ENCODE data around the gene KCNG2. TPM values are rescaled to one million over a fixed set of nuclear protein-coding genes. Genes with fewer than 3 reads are reported as not detected.

KCNG2 gene
- total RNA-seq, 2 experiments from 2014 or later = not detected

DNA sequence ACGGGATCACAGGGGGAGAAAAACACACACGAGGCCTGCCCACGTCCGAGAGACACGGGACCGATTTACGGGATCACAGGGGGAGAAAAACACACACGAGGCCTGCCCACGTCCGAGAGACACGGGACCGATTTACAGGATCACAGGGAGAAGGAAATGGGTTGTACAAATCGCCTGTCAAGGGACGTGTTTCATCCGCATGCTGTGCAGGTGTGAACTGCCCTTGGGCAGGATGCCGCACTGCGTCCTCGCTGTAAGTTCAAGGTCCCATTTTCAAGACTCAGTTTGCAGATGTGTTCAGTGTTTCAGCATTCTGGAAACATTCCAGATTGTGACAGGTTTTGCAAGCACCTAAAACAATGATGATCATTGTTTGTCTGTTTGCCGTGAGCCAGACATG, 2.3 kb upstream of the KCNG2 start:
- intact Hi-C loops (cut with micrococcal nuclease) = no loop called here
- TF ChIP-seq, protein P1, sequence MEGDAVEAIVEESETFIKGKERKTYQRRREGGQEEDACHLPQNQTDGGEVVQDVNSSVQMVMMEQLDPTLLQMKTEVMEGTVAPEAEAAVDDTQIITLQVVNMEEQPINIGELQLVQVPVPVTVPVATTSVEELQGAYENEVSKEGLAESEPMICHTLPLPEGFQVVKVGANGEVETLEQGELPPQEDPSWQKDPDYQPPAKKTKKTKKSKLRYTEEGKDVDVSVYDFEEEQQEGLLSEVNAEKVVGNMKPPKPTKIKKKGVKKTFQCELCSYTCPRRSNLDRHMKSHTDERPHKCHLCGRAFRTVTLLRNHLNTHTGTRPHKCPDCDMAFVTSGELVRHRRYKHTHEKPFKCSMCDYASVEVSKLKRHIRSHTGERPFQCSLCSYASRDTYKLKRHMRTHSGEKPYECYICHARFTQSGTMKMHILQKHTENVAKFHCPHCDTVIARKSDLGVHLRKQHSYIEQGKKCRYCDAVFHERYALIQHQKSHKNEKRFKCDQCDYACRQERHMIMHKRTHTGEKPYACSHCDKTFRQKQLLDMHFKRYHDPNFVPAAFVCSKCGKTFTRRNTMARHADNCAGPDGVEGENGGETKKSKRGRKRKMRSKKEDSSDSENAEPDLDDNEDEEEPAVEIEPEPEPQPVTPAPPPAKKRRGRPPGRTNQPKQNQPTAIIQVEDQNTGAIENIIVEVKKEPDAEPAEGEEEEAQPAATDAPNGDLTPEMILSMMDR (IDR thresholded peaks at IDR 0.05) = no peak
- ATAC-seq = no peak
- Mint-ChIP-seq H3K9me3 (no peaks in the 10 kb centered on the region), H3K27ac (no peak overlapping the region), H3K27me3 (peaks cover 66% of the 10 kb centered on the region), H3K4me3 (no peak overlapping the region), H3K36me3 (ENCODE audit: low read depth) (no peaks in the 10 kb centered on the region), H3K4me1 (ENCODE audit: low read depth) (peaks cover 27% of the 10 kb centered on the region)
- no peak for DNase-seq
- POLR2A ChIA-PET = no interaction called here
- CTCF ChIA-PET = no interaction called here

DNA sequence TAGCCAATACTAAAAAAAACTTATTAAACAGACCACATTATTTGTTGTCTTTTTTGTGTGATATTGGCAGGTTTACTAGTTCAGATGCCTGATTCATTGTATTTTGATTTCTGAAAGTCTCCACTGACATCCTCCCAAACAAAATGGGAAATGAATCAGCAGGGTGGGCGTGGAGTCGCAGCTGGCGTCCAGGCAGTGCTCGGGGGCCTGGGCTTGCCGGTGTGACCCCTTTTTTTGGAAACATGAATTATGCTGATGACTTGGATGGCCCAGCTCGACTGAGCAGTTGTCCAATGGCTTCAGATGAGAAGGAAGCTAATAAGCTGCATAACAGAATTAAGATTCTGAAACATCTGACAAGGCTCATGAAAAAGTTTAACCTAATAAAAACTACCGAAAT, 1.7 kb upstream of the KCNG2 start:
- Mint-ChIP-seq H3K36me3 (ENCODE audit: low read depth) (no peaks in the 10 kb centered on the region), H3K9me3 (no peaks in the 10 kb centered on the region), H3K27ac (no peak overlapping the region), H3K4me3 (no peak overlapping the region), H3K4me1 (ENCODE audit: low read depth) (peaks cover 26% of the 10 kb centered on the region), H3K27me3 (peaks cover 64% of the 10 kb centered on the region)
- DNase-seq = no peak
- intact Hi-C loops (cut with micrococcal nuclease) = no loop called here
- no peak for ATAC-seq
- ChIA-PET CTCF (no interaction called here), POLR2A (no interaction called here)
- TF ChIP-seq, protein P1 (IDR thresholded peaks at IDR 0.05) = no peak

DNA sequence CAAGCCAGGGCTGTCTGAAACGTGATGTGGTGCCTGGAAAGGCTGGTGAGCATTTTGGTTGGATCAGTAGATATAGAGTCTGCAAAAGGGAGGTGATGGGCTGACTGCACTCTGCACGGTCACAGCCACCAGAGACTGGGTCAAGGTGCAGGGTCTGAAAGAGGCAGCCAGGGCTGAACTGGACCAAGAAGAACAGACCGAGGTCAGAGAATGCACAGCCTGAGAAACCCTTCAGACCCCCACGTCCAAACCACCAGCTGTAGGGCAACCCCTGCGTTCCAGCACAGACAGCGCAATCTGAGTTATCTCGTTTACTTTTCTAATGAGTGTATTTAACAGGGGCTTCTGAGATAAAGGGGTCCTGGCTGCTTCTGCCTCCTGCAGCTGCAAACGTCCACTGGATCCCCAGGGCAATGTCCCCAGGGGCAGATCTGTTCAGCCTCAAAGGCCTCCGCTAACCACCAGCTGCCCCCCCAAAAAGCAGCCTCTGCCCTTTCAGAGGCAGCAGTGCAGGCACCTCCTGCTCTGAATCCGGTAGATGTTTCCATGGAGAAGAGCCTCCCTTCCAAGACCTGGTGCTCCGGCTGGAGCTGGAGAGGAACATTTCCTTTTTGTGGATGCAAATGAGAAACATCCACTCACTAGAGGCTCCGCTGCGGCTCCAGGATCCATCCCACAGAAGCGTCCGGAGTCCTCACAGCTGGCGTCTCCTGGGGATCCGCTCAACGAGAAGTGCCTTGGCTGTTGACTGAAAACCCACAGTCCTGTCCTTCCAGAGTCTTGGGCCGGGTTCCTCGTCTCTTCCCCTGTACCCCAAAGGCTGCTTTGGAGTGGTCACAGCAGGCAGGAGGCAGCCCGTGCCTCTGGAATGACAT, 970 bp upstream of the KCNG2 start:
- Mint-ChIP-seq H3K27ac (no peak overlapping the region), H3K27me3 (peaks cover 56% of the 10 kb centered on the region), H3K9me3 (no peaks in the 10 kb centered on the region), H3K36me3 (ENCODE audit: low read depth) (no peaks in the 10 kb centered on the region), H3K4me3 (peak overlapping the region; percentile 49), H3K4me1 (ENCODE audit: low read depth) (peaks cover 19% of the 10 kb centered on the region)
- intact Hi-C loops (cut with micrococcal nuclease) = no loop called here
- CTCF ChIA-PET = no interaction called here
- POLR2A ChIA-PET = no interaction called here
- TF ChIP-seq, protein P1 (IDR thresholded peaks at IDR 0.05) = no peak
- ATAC-seq = no peak
- no peak for DNase-seq

DNA sequence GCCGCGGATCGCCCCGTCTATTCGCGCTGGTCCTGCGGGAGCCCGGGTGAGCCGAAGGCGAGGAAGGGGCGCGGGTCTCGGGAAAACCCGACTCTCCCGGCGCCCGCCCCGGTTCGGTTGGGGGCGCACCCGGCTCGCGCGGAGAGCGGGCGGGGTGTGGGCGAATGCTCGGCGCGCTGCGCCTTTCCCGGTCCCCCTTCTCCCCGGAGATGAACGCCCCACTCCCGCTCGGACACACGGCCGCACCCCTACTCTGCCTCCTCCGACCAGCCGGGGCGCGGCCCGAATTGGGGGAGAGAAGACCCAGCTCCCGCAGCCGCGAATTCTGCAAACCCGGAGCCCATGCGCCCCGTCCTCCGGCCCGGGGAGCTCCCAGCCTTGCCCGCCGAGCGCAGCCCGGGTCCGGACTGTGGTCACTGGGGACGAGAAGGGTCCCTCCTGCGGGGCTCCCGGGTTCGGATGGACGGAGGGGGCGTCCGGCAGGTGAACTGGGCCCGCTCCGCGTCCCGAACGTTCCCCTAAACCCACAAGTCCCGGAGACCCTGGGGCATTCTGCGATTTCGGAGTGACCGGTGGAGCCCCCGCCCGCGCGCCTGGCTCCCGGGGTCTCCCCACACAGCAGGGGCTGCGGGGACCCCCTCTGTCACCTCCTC, 734 bp downstream of the KCNG2 start:
- Mint-ChIP-seq H3K4me1 (ENCODE audit: low read depth) (peaks cover 11% of the 10 kb centered on the region), H3K4me3 (no peak overlapping the region), H3K9me3 (no peaks in the 10 kb centered on the region), H3K36me3 (ENCODE audit: low read depth) (no peaks in the 10 kb centered on the region), H3K27ac (no peak overlapping the region), H3K27me3 (peaks cover 43% of the 10 kb centered on the region)
- ChIA-PET CTCF (interaction anchor here (0.8 kb wide), 1 partner anchor 13 kb away, joined by 3 read pairs; no protein-coding TSS in a partner anchor), POLR2A (no interaction called here)
- DNase-seq (no peak), ATAC-seq (no peak)
- intact Hi-C loops (cut with micrococcal nuclease) = no loop called here
- TF ChIP-seq, protein P1 (IDR thresholded peaks at IDR 0.05) = no peak

DNA sequence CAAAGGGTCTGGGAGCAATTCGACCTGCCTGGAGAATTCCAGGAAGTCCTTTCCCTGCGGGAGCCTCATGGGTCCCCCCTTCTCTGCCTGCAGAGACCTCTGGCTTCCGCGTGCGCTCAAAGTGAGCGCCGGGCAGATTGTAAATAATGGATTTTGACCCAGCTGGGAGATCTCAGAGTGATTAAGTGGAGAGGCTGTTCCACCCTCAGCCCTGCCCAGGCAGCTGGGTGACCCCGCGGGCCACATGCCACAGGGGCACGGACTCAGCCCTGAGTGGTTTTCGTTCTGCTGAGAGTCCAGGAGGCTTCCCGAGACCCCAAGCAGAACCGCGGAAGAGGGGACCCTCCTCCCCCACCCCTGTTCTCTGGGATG, 1.2 kb downstream of the KCNG2 start:
- POLR2A ChIA-PET = no interaction called here
- no peak overlapping the region for H3K4me3 Mint-ChIP-seq

More for the DNA sequence above, 1.2 kb downstream of the KCNG2 start:
- Mint-ChIP-seq H3K27ac (no peak overlapping the region), H3K9me3 (no peaks in the 10 kb centered on the region), H3K36me3 (ENCODE audit: low read depth) (no peaks in the 10 kb centered on the region), H3K27me3 (peaks cover 43% of the 10 kb centered on the region), H3K4me1 (ENCODE audit: low read depth) (peaks cover 11% of the 10 kb centered on the region)
- DNase-seq = no peak
- ATAC-seq = no peak
- intact Hi-C loops (cut with micrococcal nuclease) = no loop called here
- CTCF ChIA-PET = no interaction called here
- TF ChIP-seq, protein P1 (IDR thresholded peaks at IDR 0.05) = no peak
